ENCODE measurements around the gene IMMP2L.
A peak's percentile ranks its signal among the peaks of the same experiment; 100 is the strongest.

IMMP2L gene

GRCh38 chr7:111101856-111102646, 460.2 kb downstream of the IMMP2L start:
- TF ChIP-seq CTCF (conservative IDR thresholded peaks at IDR 0.05; ENCODE audit: control insufficient read depth, insufficient read depth, low read depth, low read length), result no peak
- H3K4me3 ChIP-seq (ENCODE audit: control insufficient read depth, low read depth, low read length), result no peak overlapping the region
- no peak for DNase-seq (ENCODE audit: low read depth)

GRCh38 chr7:111098926-111099250, 463.4 kb downstream of the IMMP2L start:
- no peak for DNase-seq (ENCODE audit: low read depth)
- TF ChIP-seq CTCF (conservative IDR thresholded peaks at IDR 0.05; ENCODE audit: control insufficient read depth, insufficient read depth, low read depth, low read length), result no peak
- H3K4me3 ChIP-seq (ENCODE audit: control insufficient read depth, low read depth, low read length), result no peak overlapping the region

GRCh38 chr7:111098011-111098925, 464.0 kb downstream of the IMMP2L start:
- no peak overlapping the region for H3K4me3 ChIP-seq (ENCODE audit: control insufficient read depth, low read depth, low read length)
- TF ChIP-seq CTCF (conservative IDR thresholded peaks at IDR 0.05; ENCODE audit: control insufficient read depth, insufficient read depth, low read depth, low read length), result peak; percentile 66
- peak; percentile 49 for DNase-seq (ENCODE audit: low read depth)

- H3K4me3 ChIP-seq (ENCODE audit: control insufficient read depth, low read depth, low read length), result no peak overlapping the region
- TF ChIP-seq CTCF (conservative IDR thresholded peaks at IDR 0.05; ENCODE audit: control insufficient read depth, insufficient read depth, low read depth, low read length), result no peak
- no peak for DNase-seq (ENCODE audit: low read depth)
Observed at GRCh38 chr7:111096997-111097396, 465.3 kb downstream of the IMMP2L start.

- no peak overlapping the region for H3K4me3 ChIP-seq (ENCODE audit: control insufficient read depth, low read depth, low read length)
- no peak for TF ChIP-seq CTCF (conservative IDR thresholded peaks at IDR 0.05; ENCODE audit: control insufficient read depth, insufficient read depth, low read depth, low read length)
- DNase-seq (ENCODE audit: low read depth), result no peak
Observed at GRCh38 chr7:111094419-111094818, 467.9 kb downstream of the IMMP2L start.

- no peak for DNase-seq (ENCODE audit: low read depth)
- no peak for TF ChIP-seq CTCF (conservative IDR thresholded peaks at IDR 0.05; ENCODE audit: control insufficient read depth, insufficient read depth, low read depth, low read length)
- H3K4me3 ChIP-seq (ENCODE audit: control insufficient read depth, low read depth, low read length), result no peak overlapping the region
Observed at GRCh38 chr7:111093496-111093895, 468.8 kb downstream of the IMMP2L start.
